ENCODE data around the gene ADIG. TPM values are rescaled to one million over a fixed set of nuclear protein-coding genes. Genes with fewer than 3 reads are reported as not detected.

ADIG gene
- total and polyA plus RNA-seq, 5 donors from 2014 or later = not detected

DNA sequence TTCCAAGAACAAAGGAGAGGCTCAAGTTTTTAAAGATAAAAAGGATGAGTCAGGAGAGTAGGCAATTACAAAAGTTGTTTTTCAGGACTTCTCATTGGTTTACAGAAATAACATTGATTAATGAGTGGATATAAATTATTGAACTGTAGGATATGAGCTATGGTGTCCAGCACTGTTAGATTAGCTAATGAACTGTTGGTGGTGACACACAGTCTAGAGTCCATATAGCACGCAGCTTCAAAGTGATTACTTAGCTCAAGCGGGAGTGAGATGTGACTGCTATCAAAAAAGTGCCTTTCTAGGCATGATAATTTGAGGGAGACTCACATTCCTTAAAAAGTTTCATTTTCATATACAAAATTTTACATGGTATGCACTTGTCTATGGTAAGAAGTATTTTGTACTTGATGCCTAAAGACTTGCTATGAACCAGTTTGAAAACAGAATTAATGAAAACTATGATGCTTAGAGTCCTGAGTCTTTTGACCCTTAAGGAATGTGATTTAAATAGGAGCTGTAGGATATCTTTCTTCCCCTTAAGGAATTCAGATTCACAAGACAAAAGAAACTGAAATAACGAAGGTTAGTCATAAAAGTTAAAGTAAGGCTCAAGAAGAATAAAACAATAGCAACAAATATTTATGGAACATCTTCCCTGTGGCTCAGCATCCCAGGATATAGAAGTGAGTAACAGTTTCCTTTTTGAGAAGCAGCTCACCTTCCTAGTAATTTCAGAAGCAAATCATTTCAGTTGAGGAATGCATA, 22.2 kb upstream of the ADIG start:
- H3K36me3 Mint-ChIP-seq = peaks cover 62% of the 10 kb centered on the region
- H3K4me1 ChIP-seq (ENCODE audit: control insufficient read depth, insufficient read depth, low read length, poor library complexity, severe bottlenecking) = no peaks in the 10 kb centered on the region
- peaks cover 0 to 2% (median 0%) of the 10 kb centered on the region in 7 donors for H3K9me3 Mint-ChIP-seq
- H3K36me3 ChIP-seq (ENCODE audit: control insufficient read depth, insufficient read depth, low read length) = peaks cover 83% of the 10 kb centered on the region
- H3K27ac ChIP-seq (ENCODE audit: insufficient read depth, low read length, poor library complexity, severe bottlenecking) = no peak overlapping the region
- H3K27ac Mint-ChIP-seq = peak overlapping the region in 1 of 3 donors; percentile 7
- no peak for DNase-seq
- H3K27me3 ChIP-seq (ENCODE audit: control insufficient read depth, insufficient read depth, low read length) = no peaks in the 10 kb centered on the region
- H3K4me3 ChIP-seq (ENCODE audit: low read depth, low read length) = no peak overlapping the region
- H3K4me1 Mint-ChIP-seq = peaks cover 0 to 4% (median 1%) of the 10 kb centered on the region in 4 donors
- no peak for ATAC-seq (ENCODE audit: low read depth in 2 of 2)
- H3K9me3 ChIP-seq (ENCODE audit: control insufficient read depth in 2 of 2, low read length in 2 of 2) = no peaks in the 10 kb centered on the region
- no peak overlapping the region for H3K4me3 Mint-ChIP-seq
- H3K27me3 Mint-ChIP-seq = no peaks in the 10 kb centered on the region

DNA sequence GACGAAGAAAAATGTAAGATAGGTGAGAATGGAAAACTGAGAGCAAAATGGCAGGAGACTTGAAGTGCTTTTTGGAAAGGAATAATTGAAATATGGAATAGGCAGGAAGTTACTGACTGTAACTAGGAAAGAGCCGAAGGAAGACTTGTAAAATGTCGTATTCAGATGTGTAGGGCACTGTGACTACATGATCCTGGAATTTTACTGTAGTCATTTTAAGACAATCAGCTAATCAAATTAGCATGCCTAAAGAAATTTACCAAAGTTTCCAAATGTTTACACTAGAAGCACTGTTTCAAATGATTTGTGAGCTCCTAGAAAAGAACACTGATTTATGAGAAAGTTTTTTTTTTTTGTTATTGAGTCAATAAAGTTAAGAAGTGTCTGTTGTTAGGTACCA, 21.2 kb upstream of the ADIG start:
- H3K4me1 ChIP-seq (ENCODE audit: control insufficient read depth, insufficient read depth, low read length, poor library complexity, severe bottlenecking) = no peaks in the 10 kb centered on the region
- no peak overlapping the region for H3K4me3 ChIP-seq (ENCODE audit: low read depth, low read length)
- H3K9me3 ChIP-seq (ENCODE audit: control insufficient read depth in 2 of 2, low read length in 2 of 2) = no peaks in the 10 kb centered on the region
- ATAC-seq (ENCODE audit: low read depth in 2 of 2) (no peak), DNase-seq (no peak)
- H3K36me3 Mint-ChIP-seq = peaks cover 58% of the 10 kb centered on the region
- H3K4me1 Mint-ChIP-seq = peaks cover 0 to 4% (median 3%) of the 10 kb centered on the region in 4 donors
- peaks cover 0 to 2% (median 0%) of the 10 kb centered on the region in 7 donors for H3K9me3 Mint-ChIP-seq
- no peaks in the 10 kb centered on the region for H3K27me3 ChIP-seq (ENCODE audit: control insufficient read depth, insufficient read depth, low read length)
- peaks cover 83% of the 10 kb centered on the region for H3K36me3 ChIP-seq (ENCODE audit: control insufficient read depth, insufficient read depth, low read length)
- H3K27ac Mint-ChIP-seq = peak overlapping the region in 1 of 3 donors; percentile 22
- no peaks in the 10 kb centered on the region for H3K27me3 Mint-ChIP-seq
- H3K4me3 Mint-ChIP-seq = no peak overlapping the region
- H3K27ac ChIP-seq (ENCODE audit: insufficient read depth, low read length, poor library complexity, severe bottlenecking) = no peak overlapping the region

DNA sequence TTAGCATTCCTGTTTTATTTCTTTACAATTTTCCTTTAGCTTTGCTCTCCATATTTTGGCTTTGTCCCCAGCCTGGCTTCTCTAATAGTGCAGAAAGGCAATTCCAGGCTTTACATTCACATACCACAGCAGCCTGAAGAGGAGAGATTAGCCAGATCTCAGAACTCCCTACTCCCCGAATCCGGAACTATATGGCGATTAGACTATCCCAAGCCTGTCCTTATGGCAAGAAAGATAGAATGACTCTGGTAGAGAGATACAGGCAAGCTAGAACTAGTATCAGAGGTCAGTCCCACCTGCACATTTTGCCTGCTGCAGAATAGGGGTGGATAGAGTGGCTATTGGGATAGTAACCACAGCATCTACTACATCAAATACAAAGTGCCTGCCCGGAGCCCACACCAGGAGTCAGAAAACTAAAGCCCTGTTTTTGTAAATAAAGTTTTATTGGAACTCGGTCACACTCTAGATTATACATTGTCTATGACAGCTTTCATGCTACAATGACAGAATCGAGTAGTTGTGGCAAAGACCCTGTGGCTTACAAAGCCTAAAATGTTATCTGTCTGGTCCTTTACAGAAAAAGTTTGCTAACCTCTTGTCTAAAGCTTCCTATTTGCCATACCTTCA, 17.1 kb upstream of the ADIG start:
- Histone ChIP-seq H3K9me3 (ENCODE audit: control insufficient read depth in 2 of 2, low read length in 2 of 2) (no peaks in the 10 kb centered on the region), H3K4me3 (ENCODE audit: low read depth, low read length) (no peak overlapping the region), H3K36me3 (ENCODE audit: control insufficient read depth, insufficient read depth, low read length) (peaks cover 85% of the 10 kb centered on the region), H3K4me1 (ENCODE audit: control insufficient read depth, insufficient read depth, low read length, poor library complexity, severe bottlenecking) (no peaks in the 10 kb centered on the region), H3K27ac (ENCODE audit: insufficient read depth, low read length, poor library complexity, severe bottlenecking) (no peak overlapping the region), H3K27me3 (ENCODE audit: control insufficient read depth, insufficient read depth, low read length) (no peaks in the 10 kb centered on the region)
- H3K9me3 Mint-ChIP-seq = peaks cover 0 to 2% (median 0%) of the 10 kb centered on the region in 7 donors
- peaks cover 54% of the 10 kb centered on the region for H3K36me3 Mint-ChIP-seq
- no peaks in the 10 kb centered on the region for H3K27me3 Mint-ChIP-seq
- no peak overlapping the region for H3K27ac Mint-ChIP-seq
- H3K4me1 Mint-ChIP-seq = peaks cover 0 to 4% (median 2%) of the 10 kb centered on the region in 4 donors
- DNase-seq (no peak), ATAC-seq (ENCODE audit: low read depth in 2 of 2) (no peak)
- H3K4me3 Mint-ChIP-seq = no peak overlapping the region

DNA sequence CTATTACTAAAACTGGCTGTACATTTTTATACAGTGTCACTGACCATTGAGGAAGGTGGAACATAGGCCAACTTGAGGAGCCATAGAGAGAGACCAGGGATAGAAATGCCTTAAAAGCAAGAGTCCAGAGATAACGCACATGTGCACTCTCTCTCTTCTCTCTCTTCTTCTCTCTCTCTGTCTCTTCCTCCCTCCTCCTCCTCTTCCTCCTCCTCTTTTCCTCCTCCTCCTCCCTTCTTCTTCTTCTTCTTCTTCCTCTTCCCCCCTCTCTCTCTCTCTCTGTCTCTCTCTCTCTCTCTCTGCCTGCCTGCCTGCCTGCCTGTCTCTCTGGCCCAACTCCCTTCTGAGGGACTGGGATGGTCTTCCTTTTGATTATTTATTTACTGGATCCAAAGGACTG, 16.3 kb upstream of the ADIG start:
- ATAC-seq (ENCODE audit: low read depth in 2 of 2) (no peak), DNase-seq (no peak)
- no peaks in the 10 kb centered on the region for H3K9me3 ChIP-seq (ENCODE audit: control insufficient read depth in 2 of 2, low read length in 2 of 2)
- no peak overlapping the region for H3K4me3 Mint-ChIP-seq
- no peaks in the 10 kb centered on the region for H3K4me1 ChIP-seq (ENCODE audit: control insufficient read depth, insufficient read depth, low read length, poor library complexity, severe bottlenecking)
- no peaks in the 10 kb centered on the region for H3K27me3 ChIP-seq (ENCODE audit: control insufficient read depth, insufficient read depth, low read length)
- H3K4me1 Mint-ChIP-seq = peaks cover 0 to 4% (median 2%) of the 10 kb centered on the region in 4 donors
- no peak overlapping the region for H3K27ac ChIP-seq (ENCODE audit: insufficient read depth, low read length, poor library complexity, severe bottlenecking)
- H3K36me3 ChIP-seq (ENCODE audit: control insufficient read depth, insufficient read depth, low read length) = peaks cover 86% of the 10 kb centered on the region
- H3K36me3 Mint-ChIP-seq = peaks cover 55% of the 10 kb centered on the region
- no peaks in the 10 kb centered on the region for H3K27me3 Mint-ChIP-seq
- H3K27ac Mint-ChIP-seq = peak overlapping the region in 1 of 3 donors; percentile 1
- H3K4me3 ChIP-seq (ENCODE audit: low read depth, low read length) = no peak overlapping the region
- no peaks in the 10 kb centered on the region for H3K9me3 Mint-ChIP-seq

DNA sequence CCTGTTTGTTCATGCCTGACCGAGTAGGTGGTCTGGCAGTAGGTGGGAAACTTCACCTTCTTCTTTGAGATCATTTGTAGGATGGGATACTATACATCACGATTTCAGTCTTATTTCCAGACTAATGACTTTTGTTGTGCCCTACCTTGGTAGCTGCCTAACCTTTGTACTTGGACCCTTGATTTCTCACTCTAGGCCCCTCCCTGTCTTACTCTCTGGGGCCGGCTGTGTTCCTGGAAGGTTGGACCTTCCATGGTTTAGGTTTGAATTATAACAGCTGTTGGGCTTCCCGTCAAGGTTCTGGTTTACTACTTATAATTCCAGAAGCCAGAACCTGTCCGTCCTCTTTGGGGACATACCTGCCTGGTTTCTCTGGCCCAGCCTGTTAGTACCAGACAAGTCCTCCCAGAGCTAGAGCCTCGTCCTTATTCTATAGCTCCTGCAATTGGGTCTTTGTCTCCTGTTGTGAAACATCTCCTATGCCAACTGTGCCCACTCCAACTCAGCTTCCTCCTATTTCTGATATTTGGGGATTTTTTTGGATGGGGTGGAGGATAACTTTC, 14.9 kb upstream of the ADIG start:
- H3K9me3 ChIP-seq (ENCODE audit: control insufficient read depth in 2 of 2, low read length in 2 of 2) = no peaks in the 10 kb centered on the region
- H3K27me3 ChIP-seq (ENCODE audit: control insufficient read depth, insufficient read depth, low read length) = no peaks in the 10 kb centered on the region
- peaks cover 91% of the 10 kb centered on the region for H3K36me3 ChIP-seq (ENCODE audit: control insufficient read depth, insufficient read depth, low read length)
- no peak overlapping the region for H3K4me3 ChIP-seq (ENCODE audit: low read depth, low read length)
- ATAC-seq (ENCODE audit: low read depth in 2 of 2) (no peak), DNase-seq (no peak)
- H3K9me3 Mint-ChIP-seq = no peaks in the 10 kb centered on the region
- no peak overlapping the region for H3K4me3 Mint-ChIP-seq
- H3K4me1 ChIP-seq (ENCODE audit: control insufficient read depth, insufficient read depth, low read length, poor library complexity, severe bottlenecking) = no peaks in the 10 kb centered on the region
- peak overlapping the region in 1 of 3 donors; percentile 43 for H3K27ac Mint-ChIP-seq
- no peak overlapping the region for H3K27ac ChIP-seq (ENCODE audit: insufficient read depth, low read length, poor library complexity, severe bottlenecking)
- H3K27me3 Mint-ChIP-seq = no peaks in the 10 kb centered on the region
- H3K4me1 Mint-ChIP-seq = peaks cover 0 to 4% (median 2%) of the 10 kb centered on the region in 4 donors
- H3K36me3 Mint-ChIP-seq = peaks cover 52% of the 10 kb centered on the region

DNA sequence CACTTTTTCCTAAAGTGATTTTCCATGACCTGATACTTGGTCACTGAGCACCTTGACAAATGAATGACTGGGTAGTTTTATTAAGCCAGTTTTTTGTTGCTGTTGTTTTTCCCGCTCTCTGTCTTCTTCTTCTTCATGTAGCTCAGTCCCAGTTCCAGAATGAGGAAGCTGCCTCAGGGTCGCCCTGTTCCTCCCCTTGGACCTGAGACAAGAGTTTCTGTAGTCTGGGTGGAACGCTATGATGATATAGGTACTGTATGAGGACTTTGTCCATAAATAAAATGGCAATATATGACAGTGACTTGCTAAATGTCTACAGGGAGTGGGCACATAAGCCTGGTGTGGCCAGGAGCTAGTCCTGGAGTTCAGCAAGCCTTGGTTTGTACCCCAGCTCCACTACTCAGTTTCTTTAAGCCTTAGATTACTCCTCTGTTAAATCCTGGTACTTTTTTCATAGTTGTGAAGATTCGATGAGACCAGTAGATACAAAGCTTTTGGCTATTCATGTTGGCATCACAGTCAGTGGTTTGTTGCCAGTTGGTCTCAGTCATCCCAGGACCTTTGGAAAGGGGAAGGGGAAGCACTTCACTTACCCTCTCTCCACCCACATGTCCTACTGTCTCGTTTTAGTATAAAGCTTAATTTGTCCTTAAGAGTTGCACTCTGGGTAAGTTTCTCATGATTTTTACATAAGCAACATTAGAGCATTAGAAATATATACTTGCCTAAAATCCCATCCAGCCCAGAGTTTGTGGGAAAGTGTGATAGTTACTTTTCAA, 11.1 kb upstream of the ADIG start:
- Mint-ChIP-seq H3K36me3 (peaks cover 42% of the 10 kb centered on the region), H3K27me3 (no peaks in the 10 kb centered on the region), H3K4me3 (no peak overlapping the region), H3K9me3 (no peaks in the 10 kb centered on the region), H3K27ac (peak overlapping the region in 2 of 3 donors; percentile 48 to 79), H3K4me1 (peaks cover 0 to 4% (median 0%) of the 10 kb centered on the region in 4 donors)
- H3K4me3 ChIP-seq (ENCODE audit: low read depth, low read length) = no peak overlapping the region
- no peaks in the 10 kb centered on the region for H3K27me3 ChIP-seq (ENCODE audit: control insufficient read depth, insufficient read depth, low read length)
- H3K36me3 ChIP-seq (ENCODE audit: control insufficient read depth, insufficient read depth, low read length) = peaks cover 90% of the 10 kb centered on the region
- no peaks in the 10 kb centered on the region for H3K9me3 ChIP-seq (ENCODE audit: control insufficient read depth in 2 of 2, low read length in 2 of 2)
- ATAC-seq (ENCODE audit: low read depth in 2 of 2) (no peak), DNase-seq (no peak)
- no peaks in the 10 kb centered on the region for H3K4me1 ChIP-seq (ENCODE audit: control insufficient read depth, insufficient read depth, low read length, poor library complexity, severe bottlenecking)
- no peak overlapping the region for H3K27ac ChIP-seq (ENCODE audit: insufficient read depth, low read length, poor library complexity, severe bottlenecking)

DNA sequence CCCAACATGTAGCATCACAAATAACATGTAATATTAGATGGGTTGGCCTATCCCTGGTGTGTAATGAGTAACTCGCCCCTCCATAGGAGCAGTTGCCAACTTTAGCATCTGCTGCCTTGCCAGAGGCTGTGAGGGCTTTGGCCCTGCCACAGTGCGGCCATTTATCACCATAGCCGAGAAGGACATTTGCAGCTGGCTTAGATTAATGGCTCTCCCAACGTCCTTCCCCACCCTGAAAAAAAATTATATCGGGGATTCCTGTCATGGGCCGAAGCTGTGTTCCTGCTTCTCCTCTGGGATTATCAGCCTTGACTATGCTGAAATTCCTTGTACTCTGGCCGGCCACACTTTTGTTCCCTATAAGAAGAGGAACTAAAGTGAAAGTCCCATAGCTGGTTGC, 7.6 kb upstream of the ADIG start:
- H3K27ac Mint-ChIP-seq = no peak overlapping the region
- DNase-seq (no peak), ATAC-seq (ENCODE audit: low read depth in 2 of 2) (no peak)
- no peaks in the 10 kb centered on the region for H3K27me3 ChIP-seq (ENCODE audit: control insufficient read depth, insufficient read depth, low read length)
- no peaks in the 10 kb centered on the region for H3K4me1 ChIP-seq (ENCODE audit: control insufficient read depth, insufficient read depth, low read length, poor library complexity, severe bottlenecking)
- H3K4me1 Mint-ChIP-seq = peaks cover 0 to 4% (median 1%) of the 10 kb centered on the region in 4 donors
- H3K4me3 Mint-ChIP-seq = no peak overlapping the region
- H3K27ac ChIP-seq (ENCODE audit: insufficient read depth, low read length, poor library complexity, severe bottlenecking) = no peak overlapping the region
- peaks cover 43% of the 10 kb centered on the region for H3K36me3 Mint-ChIP-seq
- peaks cover 76% of the 10 kb centered on the region for H3K36me3 ChIP-seq (ENCODE audit: control insufficient read depth, insufficient read depth, low read length)
- no peaks in the 10 kb centered on the region for H3K9me3 ChIP-seq (ENCODE audit: control insufficient read depth in 2 of 2, low read length in 2 of 2)
- H3K27me3 Mint-ChIP-seq = no peaks in the 10 kb centered on the region
- H3K4me3 ChIP-seq (ENCODE audit: low read depth, low read length) = no peak overlapping the region
- H3K9me3 Mint-ChIP-seq = no peaks in the 10 kb centered on the region

All from CD4-positive, CD25-positive, alpha-beta regulatory T cell (primary cell).